Prostate gland (tissue), 2 donors: ENCODE results near the gene SKAP1.

Experiments
- CTCF ChIP-seq, 4 experiments: fragments of 200-600 bp in 2 of 4; fragments of 450-650 bp in 2 of 4; sonication (generic) in 2 of 4; IDR thresholded peaks; 1 replicate in 3 of 4; 2 replicates in 1 of 4; pipeline ENCODE4 v1.5.1; 2016 to 2019; ENCODE audit warnings: antibody characterized with exemption in 4 of 4, mild to moderate bottlenecking in 2 of 4, moderate library complexity in 2 of 4
- POLR2A ChIP-seq: fragments of 450-650 bp; IDR thresholded peaks from one replicate; pipeline ENCODE4 v1.6.1; 2016; ENCODE audit warnings: antibody characterized with exemption, mild to moderate bottlenecking
- POLR2AphosphoS5 ChIP-seq: sonication (generic); formaldehyde crosslinking; IDR thresholded peaks from one replicate; pipeline ENCODE4 v1.6.1; 2017; ENCODE audit warnings: antibody characterized with exemption

GRCh38 chr17:48247038-48247437 lies 183.0 kb downstream of the SKAP1 start:
- TF ChIP-seq CTCF (IDR thresholded peaks at IDR 0.05) (no peak), POLR2AphosphoS5 (no peak), POLR2A (no peak)
